Progenitor cell of endocrine pancreas (in vitro differentiated cells): ENCODE results near the gene DEXI. TPM values are rescaled to one million over a fixed set of nuclear protein-coding genes. Genes with fewer than 3 reads are reported as not detected.

Experiments
- DNase-seq: peaks from one replicate; pipeline ENCODE4 v3.0.0; 2021; ENCODE audit warnings: low spot score; ENCODE audit not compliant: unreplicated experiment
- H3K27ac Mint-ChIP-seq: 2 replicates; pipeline ENCODE4 v1.8.0; 2021; ENCODE audit warnings: mild to moderate bottlenecking, moderate library complexity, mixed read lengths
- H3K27me3 Mint-ChIP-seq: 2 replicates; pipeline ENCODE4 v1.8.0; 2021; ENCODE audit warnings: mixed read lengths
- H3K36me3 Mint-ChIP-seq: 2 replicates; pipeline ENCODE4 v1.8.0; 2022; ENCODE audit warnings: mixed read lengths; ENCODE audit not compliant: insufficient read depth
- H3K4me1 Mint-ChIP-seq: 2 replicates; pipeline ENCODE4 v1.8.0; 2021; ENCODE audit warnings: low read depth, mixed read lengths
- H3K4me3 Mint-ChIP-seq: 2 replicates; pipeline ENCODE4 v1.8.0; 2021; ENCODE audit warnings: low read depth, mild to moderate bottlenecking, moderate library complexity, mixed read lengths
- H3K9me3 Mint-ChIP-seq: 2 replicates; pipeline ENCODE4 v1.8.0; 2021; ENCODE audit warnings: low read depth, mixed read lengths
- total RNA-seq: library from RNA; stranded (reverse); gene quantifications from 2 replicates; pipeline ENCODE4 v1.2.1, GENCODE V29; 2021
- TF ChIP-seq, protein P1 (sequence below): fragments of 200-600 bp; sonication (generic); IDR thresholded peaks from one replicate; pipeline ENCODE4 v1.5.0; 2021; ENCODE audit warnings: antibody characterized with exemption, mild to moderate bottlenecking; ENCODE audit not compliant: unreplicated experiment

The DEXI gene
- total RNA-seq, 1 donor from 2014 or later = 31.2 TPM

- Mint-ChIP-seq H3K4me1 (no peaks in the 10 kb centered on the region), H3K27me3 (no peaks in the 10 kb centered on the region), H3K9me3 (no peaks in the 10 kb centered on the region), H3K4me3 (no peak overlapping the region), H3K36me3 (peaks cover 7% of the 10 kb centered on the region), H3K27ac (no peak overlapping the region)
- TF ChIP-seq, protein P1, sequence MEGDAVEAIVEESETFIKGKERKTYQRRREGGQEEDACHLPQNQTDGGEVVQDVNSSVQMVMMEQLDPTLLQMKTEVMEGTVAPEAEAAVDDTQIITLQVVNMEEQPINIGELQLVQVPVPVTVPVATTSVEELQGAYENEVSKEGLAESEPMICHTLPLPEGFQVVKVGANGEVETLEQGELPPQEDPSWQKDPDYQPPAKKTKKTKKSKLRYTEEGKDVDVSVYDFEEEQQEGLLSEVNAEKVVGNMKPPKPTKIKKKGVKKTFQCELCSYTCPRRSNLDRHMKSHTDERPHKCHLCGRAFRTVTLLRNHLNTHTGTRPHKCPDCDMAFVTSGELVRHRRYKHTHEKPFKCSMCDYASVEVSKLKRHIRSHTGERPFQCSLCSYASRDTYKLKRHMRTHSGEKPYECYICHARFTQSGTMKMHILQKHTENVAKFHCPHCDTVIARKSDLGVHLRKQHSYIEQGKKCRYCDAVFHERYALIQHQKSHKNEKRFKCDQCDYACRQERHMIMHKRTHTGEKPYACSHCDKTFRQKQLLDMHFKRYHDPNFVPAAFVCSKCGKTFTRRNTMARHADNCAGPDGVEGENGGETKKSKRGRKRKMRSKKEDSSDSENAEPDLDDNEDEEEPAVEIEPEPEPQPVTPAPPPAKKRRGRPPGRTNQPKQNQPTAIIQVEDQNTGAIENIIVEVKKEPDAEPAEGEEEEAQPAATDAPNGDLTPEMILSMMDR = no peak
- DNase-seq = no peak
These were observed 19.7 kb downstream of the DEXI start for GRCh38 chr16:10922328-10923145.

DNA sequence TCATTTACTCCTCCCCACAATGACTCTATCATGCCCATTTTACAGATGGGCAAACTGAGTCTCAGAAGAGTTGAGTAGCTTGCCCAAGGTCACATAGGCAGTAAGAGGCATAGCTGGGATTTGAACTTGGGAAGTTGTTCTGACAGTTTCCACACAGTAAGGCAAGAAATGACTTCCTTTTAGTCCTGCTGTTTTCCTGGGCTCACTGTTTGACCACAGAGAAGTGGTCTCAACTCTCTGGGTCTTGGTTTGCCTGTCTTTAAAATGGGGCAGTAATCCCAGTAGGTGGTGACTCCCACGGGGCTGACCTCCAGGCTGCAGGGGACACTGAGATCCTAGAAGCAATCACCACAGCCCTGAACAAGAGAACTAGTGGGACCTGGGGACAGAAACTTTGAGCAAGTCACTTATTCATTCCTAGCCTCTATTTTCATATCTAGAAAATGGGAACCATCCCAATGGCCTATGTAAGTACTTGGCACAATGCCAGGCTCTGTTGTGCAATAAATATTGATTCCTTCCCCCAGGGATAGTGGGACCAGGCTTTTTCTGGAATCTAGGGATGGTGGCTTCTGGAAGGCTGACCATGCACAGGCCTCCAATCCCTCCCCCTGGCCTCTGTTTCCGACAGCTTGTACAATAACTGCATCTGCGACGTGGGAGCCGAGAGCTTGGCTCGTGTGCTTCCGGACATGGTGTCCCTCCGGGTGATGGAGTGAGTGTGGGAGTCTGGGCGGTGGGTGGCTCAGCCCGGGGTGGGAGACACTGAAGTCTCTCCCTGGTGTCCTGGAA, 20.5 kb downstream of the DEXI start:
- no peak for DNase-seq
- H3K36me3 Mint-ChIP-seq = peaks cover 4% of the 10 kb centered on the region
- no peaks in the 10 kb centered on the region for H3K4me1 Mint-ChIP-seq
- no peaks in the 10 kb centered on the region for H3K9me3 Mint-ChIP-seq
- TF ChIP-seq, protein P1 = no peak
- no peaks in the 10 kb centered on the region for H3K27me3 Mint-ChIP-seq
- no peak overlapping the region for H3K27ac Mint-ChIP-seq
- H3K4me3 Mint-ChIP-seq = no peak overlapping the region

GRCh38 chr16:10920726-10921427, 21.4 kb downstream of the DEXI start:
- Mint-ChIP-seq H3K36me3 (peaks cover 4% of the 10 kb centered on the region), H3K27ac (no peak overlapping the region), H3K4me1 (peaks cover 5% of the 10 kb centered on the region), H3K4me3 (no peak overlapping the region), H3K27me3 (peaks cover 3% of the 10 kb centered on the region), H3K9me3 (no peaks in the 10 kb centered on the region)
- no peak for DNase-seq
- TF ChIP-seq, protein P1 = no peak

GRCh38 chr16:10919003-10919351, 23.3 kb downstream of the DEXI start:
- H3K27me3 Mint-ChIP-seq = peaks cover 3% of the 10 kb centered on the region
- no peak overlapping the region for H3K4me3 Mint-ChIP-seq

More at GRCh38 chr16:10919003-10919351, 23.3 kb downstream of the DEXI start:
- Mint-ChIP-seq H3K9me3 (no peaks in the 10 kb centered on the region), H3K27ac (no peak overlapping the region), H3K4me1 (peaks cover 8% of the 10 kb centered on the region), H3K36me3 (no peaks in the 10 kb centered on the region)
- TF ChIP-seq, protein P1 = no peak
- DNase-seq = no peak
